Liver (tissue), 9 donors: Measurements from ENCODE around the gene WNT7B. TPM values are rescaled to one million over a fixed set of nuclear protein-coding genes. Genes with fewer than 3 reads are reported as not detected.

Experiments used
- DNase-seq: peaks from one replicate; pipeline ENCODE4 v3.0.0-alpha.2; 2017; ENCODE audit warnings: low spot score
- H3K27ac ChIP-seq, 2 donors: one replicate each; pipeline ENCODE4 v1.7.0; 2013; ENCODE audit warnings: inconsistent platforms in 2 of 2, low read length in 2 of 2, control low read depth in 1 of 2, low read depth in 1 of 2, mild to moderate bottlenecking in 1 of 2
- H3K27me3 ChIP-seq, 4 donors: one replicate each; pipeline versions ENCODE4 v1.6.1 to v1.7.0; 2013; ENCODE audit warnings: low read length in 3 of 4, inconsistent platforms in 1 of 4, mild to moderate bottlenecking in 1 of 4, moderate library complexity in 1 of 4; ENCODE audit not compliant: control insufficient read depth in 4 of 4, insufficient read depth in 4 of 4
- H3K36me3 ChIP-seq, 4 donors: one replicate each; pipeline versions ENCODE4 v1.6.1 to v1.7.0; 2013; ENCODE audit warnings: low read length in 3 of 4, mild to moderate bottlenecking in 3 of 4, low read depth in 1 of 4, moderate library complexity in 1 of 4; ENCODE audit not compliant: control insufficient read depth in 4 of 4, insufficient read depth in 3 of 4
- H3K4me1 ChIP-seq, 4 donors: one replicate each; pipeline versions ENCODE4 v1.6.1 to v1.7.0; 2013; ENCODE audit warnings: low read length in 3 of 4, mild to moderate bottlenecking in 3 of 4, moderate library complexity in 1 of 4; ENCODE audit not compliant: control insufficient read depth in 4 of 4, insufficient read depth in 4 of 4
- H3K4me3 ChIP-seq, 3 donors: one replicate each; pipeline versions ENCODE4 v1.6.1 to v1.7.0; 2013; ENCODE audit warnings: low read length in 3 of 3, control low read depth in 1 of 3, low read depth in 1 of 3, mild to moderate bottlenecking in 1 of 3
- H3K9ac ChIP-seq, 2 donors: one replicate each; pipeline ENCODE4 v1.7.0; 2013; ENCODE audit warnings: low read length in 2 of 2, mild to moderate bottlenecking in 2 of 2, moderate library complexity in 2 of 2, control low read depth in 1 of 2, low read depth in 1 of 2
- H3K9me3 ChIP-seq, 4 donors: one replicate each; pipeline versions ENCODE4 v1.6.1 to v1.7.0; 2013; ENCODE audit warnings: low read length in 3 of 4; ENCODE audit not compliant: control insufficient read depth in 4 of 4
- CTCF ChIP-seq: fragments of 150-350 bp; IDR thresholded peaks from 2 replicates; pipeline ENCODE4 v1.5.1; 2017; ENCODE audit warnings: improper control_type of control experiment, low read depth, low read length; ENCODE audit not compliant: missing input control
- EGR1 ChIP-seq, 2 donors: IDR thresholded peaks; 2 replicates each; pipeline ENCODE4 v1.6.1; 2016 to 2018; ENCODE audit warnings: antibody characterized with exemption in 2 of 2, low read depth in 2 of 2
- FOXA1 ChIP-seq: IDR thresholded peaks from 2 replicates; pipeline ENCODE4 v1.6.1; 2016; ENCODE audit warnings: antibody characterized with exemption
- FOXA2 ChIP-seq: IDR thresholded peaks from 2 replicates; pipeline ENCODE4 v1.6.1; 2016; ENCODE audit warnings: antibody characterized with exemption
- GABPA ChIP-seq, 2 donors: IDR thresholded peaks in 1 of 2; conservative IDR thresholded peaks in 1 of 2; 2 replicates each; pipeline ENCODE4 v1.6.1; 2016; ENCODE audit warnings: antibody characterized with exemption in 2 of 2, mild to moderate bottlenecking in 1 of 2, moderate library complexity in 1 of 2
- HNF4A ChIP-seq, 2 donors: conservative IDR thresholded peaks; 2 replicates each; pipeline ENCODE4 v1.6.1; 2016; ENCODE audit warnings: antibody characterized with exemption in 2 of 2, mild to moderate bottlenecking in 2 of 2
- HNF4G ChIP-seq: IDR thresholded peaks from 2 replicates; pipeline ENCODE4 v1.6.1; 2016; ENCODE audit warnings: antibody characterized with exemption
- JUND ChIP-seq, 2 donors: IDR thresholded peaks; 2 replicates each; pipeline ENCODE4 v1.6.1; 2016; ENCODE audit warnings: antibody characterized with exemption in 2 of 2
- MAX ChIP-seq: IDR thresholded peaks from 2 replicates; pipeline ENCODE4 v1.6.1; 2016; ENCODE audit warnings: antibody characterized with exemption
- NR2F2 ChIP-seq: IDR thresholded peaks from 2 replicates; pipeline ENCODE4 v1.6.1; 2016; ENCODE audit warnings: antibody characterized with exemption
- RAD21 ChIP-seq, 2 donors: IDR thresholded peaks; 2 replicates each; pipeline ENCODE4 v1.6.1; 2016; ENCODE audit warnings: antibody characterized with exemption in 2 of 2, mild to moderate bottlenecking in 2 of 2
- REST ChIP-seq: IDR thresholded peaks from 2 replicates; pipeline ENCODE4 v1.6.1; 2016; ENCODE audit warnings: antibody characterized with exemption, mild to moderate bottlenecking
- RXRA ChIP-seq, 2 donors: IDR thresholded peaks; 2 replicates each; pipeline ENCODE4 v1.6.1; 2017 to 2018; ENCODE audit warnings: antibody characterized with exemption in 2 of 2, mild to moderate bottlenecking in 1 of 2
- SP1 ChIP-seq: IDR thresholded peaks from 2 replicates; pipeline ENCODE4 v1.6.1; 2018; ENCODE audit warnings: antibody characterized with exemption, mild to moderate bottlenecking
- YY1 ChIP-seq: IDR thresholded peaks from 2 replicates; pipeline ENCODE4 v1.6.1; 2016; ENCODE audit warnings: antibody characterized with exemption, mild to moderate bottlenecking
- ZBTB33 ChIP-seq: IDR thresholded peaks from 2 replicates; pipeline ENCODE4 v1.6.1; 2016; ENCODE audit warnings: antibody characterized with exemption
- WGBS: extraction: QIAGEN DNeasy Blood & Tissue Kit; methylation state at CpG from one replicate; pipeline ENCODE4 v1.1.7; 2013; 5-methylcytosine and 5-hydroxymethylcytosine counted together
- polyA plus RNA-seq, 2 donors: library from polyadenylated mRNA; stranded (reverse) in 1 of 2; unstranded in 1 of 2; fragments of 200-250 nt in 1 of 2; fragments of >200 nt in 1 of 2; fragmentation: Nextera tagmentation in 1 of 2; extraction: Ambion mirVana in 1 of 2; gene quantifications; one replicate each; pipeline versions ENCODE4 v1.2.1 to v1.2.3, GENCODE V29; 2013 to 2015
- total RNA-seq, 2 donors: library from RNA; depleted of rRNA; stranded (reverse); fragments of >200 nt; gene quantifications; one replicate each; pipeline ENCODE4 v1.2.3, GENCODE V29; 2014
- donor health status: healthy.
- donor health status: healthy.
- donor health status: healthy.
- donor health status: healthy.
- donor health status: healthy.

Gene WNT7B
- total and polyA plus RNA-seq, 4 donors, result 0.06 to 0.28 TPM; not detected in 2

GRCh38 chr22:46009730-46010129 is 32.8 kb upstream of the WNT7B start:
- DNase-seq, result no peak
- Histone ChIP-seq H3K9me3 (peaks cover 0 to 3% (median under 1%) of the 10 kb centered on the region in 4 donors), H3K27me3 (no peaks in the 10 kb centered on the region), H3K4me1 (peaks cover 8 to 35% (median 27%) of the 10 kb centered on the region in 4 donors), H3K4me3 (no peak overlapping the region), H3K9ac (no peak overlapping the region), H3K36me3 (no peaks in the 10 kb centered on the region), H3K27ac (no peak overlapping the region)
- TF ChIP-seq EGR1 (IDR thresholded peaks at IDR 0.05; ENCODE audit: low read depth in 2 of 2) (no peak), REST (no peak), YY1 (no peak), FOXA1 (no peak), HNF4A (conservative IDR thresholded peaks at IDR 0.05) (no peak), JUND (IDR thresholded peaks at IDR 0.05) (no peak), HNF4G (no peak), RXRA (IDR thresholded peaks at IDR 0.05) (no peak), ZBTB33 (no peak), MAX (no peak), SP1 (no peak), GABPA (IDR thresholded peaks at IDR 0.05 in 1 of 2, conservative IDR thresholded peaks at IDR 0.05 in 1 of 2) (no peak), RAD21 (IDR thresholded peaks at IDR 0.05) (no peak), CTCF (no peak), NR2F2 (no peak), FOXA2 (no peak)
- 98% methylated on average over 5 of the region's 5 CpGs for WGBS
